GM18519 (cell line): ENCODE data around the gene VPS18.

Experiments used
- ATAC-seq: cut with Tn5 transposase; IDR thresholded peaks from one replicate; pipeline ENCODE4 v1.9.1; 2021; ENCODE audit warnings: mild to moderate bottlenecking, moderate library complexity; ENCODE audit not compliant: unreplicated experiment, low FRiP score

The VPS18 gene

GRCh38 chr15:40932649-40933516, 38.6 kb downstream of the VPS18 start:
- no peak for ATAC-seq

GRCh38 chr15:40933517-40933902, 39.3 kb downstream of the VPS18 start:
- ATAC-seq: no peak

- ATAC-seq: no peak
Observed at GRCh38 chr15:40934457-40934856, 40.2 kb downstream of the VPS18 start.

DNA sequence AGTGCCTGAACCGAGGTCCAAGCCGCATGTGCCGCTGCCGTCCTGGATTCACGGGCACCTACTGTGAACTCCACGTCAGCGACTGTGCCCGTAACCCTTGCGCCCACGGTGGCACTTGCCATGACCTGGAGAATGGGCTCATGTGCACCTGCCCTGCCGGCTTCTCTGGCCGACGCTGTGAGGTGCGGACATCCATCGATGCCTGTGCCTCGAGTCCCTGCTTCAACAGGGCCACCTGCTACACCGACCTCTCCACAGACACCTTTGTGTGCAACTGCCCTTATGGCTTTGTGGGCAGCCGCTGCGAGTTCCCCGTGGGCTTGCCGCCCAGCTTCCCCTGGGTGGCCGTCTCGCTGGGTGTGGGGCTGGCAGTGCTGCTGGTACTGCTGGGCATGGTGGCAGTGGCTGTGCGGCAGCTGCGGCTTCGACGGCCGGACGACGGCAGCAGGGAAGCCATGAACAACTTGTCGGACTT, 42.0 kb downstream of the VPS18 start:
- ATAC-seq: no peak

- no peak for ATAC-seq
Observed at GRCh38 chr15:40936709-40937666, 42.7 kb downstream of the VPS18 start.

DNA sequence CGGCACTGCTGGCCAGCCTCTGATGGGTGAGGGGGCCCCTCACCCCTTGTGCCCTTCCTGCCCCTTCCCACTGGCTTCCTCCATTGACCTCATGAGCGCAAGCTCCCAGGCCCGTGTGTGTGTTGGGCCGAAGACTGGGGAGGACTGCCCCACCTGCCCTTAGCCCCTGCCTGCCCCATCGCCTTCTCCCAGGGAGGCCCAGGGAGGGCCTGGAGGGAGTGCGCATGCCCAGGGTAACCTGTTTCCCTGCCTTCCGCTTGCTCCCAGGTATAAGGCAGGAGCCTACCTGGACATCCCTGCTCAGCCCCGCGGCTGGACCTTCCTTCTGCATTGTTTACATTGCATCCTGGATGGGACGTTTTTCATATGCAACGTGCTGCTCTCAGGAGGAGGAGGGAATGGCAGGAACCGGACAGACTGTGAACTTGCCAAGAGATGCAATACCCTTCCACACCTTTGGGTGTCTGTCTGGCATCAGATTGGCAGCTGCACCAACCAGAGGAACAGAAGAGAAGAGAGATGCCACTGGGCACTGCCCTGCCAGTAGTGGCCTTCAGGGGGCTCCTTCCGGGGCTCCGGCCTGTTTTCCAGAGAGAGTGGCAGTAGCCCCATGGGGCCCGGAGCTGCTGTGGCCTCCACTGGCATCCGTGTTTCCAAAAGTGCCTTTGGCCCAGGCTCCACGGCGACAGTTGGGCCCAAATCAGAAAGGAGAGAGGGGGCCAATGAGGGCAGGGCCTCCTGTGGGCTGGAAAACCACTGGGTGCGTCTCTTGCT, 43.7 kb downstream of the VPS18 start:
- ATAC-seq: no peak

DNA sequence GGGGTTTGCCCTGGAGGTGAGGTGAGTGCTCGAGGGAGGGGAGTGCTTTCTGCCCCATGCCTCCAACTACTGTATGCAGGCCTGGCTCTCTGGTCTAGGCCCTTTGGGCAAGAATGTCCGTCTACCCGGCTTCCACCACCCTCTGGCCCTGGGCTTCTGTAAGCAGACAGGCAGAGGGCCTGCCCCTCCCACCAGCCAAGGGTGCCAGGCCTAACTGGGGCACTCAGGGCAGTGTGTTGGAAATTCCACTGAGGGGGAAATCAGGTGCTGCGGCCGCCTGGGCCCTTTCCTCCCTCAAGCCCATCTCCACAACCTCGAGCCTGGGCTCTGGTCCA, 44.3 kb downstream of the VPS18 start:
- ATAC-seq: no peak

DNA sequence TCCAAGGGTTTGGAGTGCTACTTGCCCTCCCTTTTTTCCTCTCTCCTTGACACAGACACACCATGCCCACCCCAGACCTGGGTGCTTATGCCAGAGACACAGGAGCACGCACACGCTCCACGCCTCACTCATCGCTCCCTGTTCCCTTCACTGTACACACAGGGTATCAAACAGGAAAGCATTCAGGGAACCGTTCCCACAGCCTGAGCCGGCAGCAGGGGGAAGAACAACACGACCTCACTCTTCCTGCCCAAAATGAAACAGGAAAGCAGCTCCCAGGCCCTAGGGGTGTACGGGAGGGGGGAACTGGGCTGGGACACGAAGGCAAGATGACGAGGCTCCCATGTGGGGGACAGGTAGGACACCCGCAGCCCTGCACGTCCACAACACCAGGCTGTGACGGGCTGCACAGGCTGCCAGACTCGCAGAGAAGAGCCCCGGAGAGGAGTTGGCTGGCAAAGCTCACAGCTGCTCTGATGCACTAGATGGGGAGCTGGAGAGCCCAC, 46.1 kb downstream of the VPS18 start:
- ATAC-seq: no peak

DNA sequence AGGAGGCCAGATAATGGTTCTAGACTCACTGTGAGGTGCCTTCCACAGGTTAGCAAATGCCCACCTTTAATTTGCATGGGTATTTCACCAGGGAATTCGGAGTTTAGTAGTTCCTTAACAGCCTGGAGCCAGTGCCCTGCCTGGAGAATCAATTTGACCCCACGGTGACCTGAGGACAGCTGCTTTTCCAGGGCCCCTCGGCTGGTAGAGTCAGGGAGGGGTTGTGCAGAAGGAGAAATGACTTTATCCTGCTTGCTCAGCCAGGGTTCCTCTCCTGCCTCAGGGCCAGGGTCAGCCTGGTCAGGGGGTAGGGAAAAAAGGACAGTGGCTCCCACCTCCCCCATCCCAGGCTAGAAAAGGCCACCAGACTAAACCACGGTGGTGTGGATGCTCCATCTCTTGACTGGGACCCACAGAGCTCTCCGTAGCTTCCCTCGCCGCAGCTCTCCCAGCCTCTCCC, 46.8 kb downstream of the VPS18 start:
- ATAC-seq: no peak

GRCh38 chr15:40941528-40942336, 47.5 kb downstream of the VPS18 start:
- ATAC-seq: no peak

DNA sequence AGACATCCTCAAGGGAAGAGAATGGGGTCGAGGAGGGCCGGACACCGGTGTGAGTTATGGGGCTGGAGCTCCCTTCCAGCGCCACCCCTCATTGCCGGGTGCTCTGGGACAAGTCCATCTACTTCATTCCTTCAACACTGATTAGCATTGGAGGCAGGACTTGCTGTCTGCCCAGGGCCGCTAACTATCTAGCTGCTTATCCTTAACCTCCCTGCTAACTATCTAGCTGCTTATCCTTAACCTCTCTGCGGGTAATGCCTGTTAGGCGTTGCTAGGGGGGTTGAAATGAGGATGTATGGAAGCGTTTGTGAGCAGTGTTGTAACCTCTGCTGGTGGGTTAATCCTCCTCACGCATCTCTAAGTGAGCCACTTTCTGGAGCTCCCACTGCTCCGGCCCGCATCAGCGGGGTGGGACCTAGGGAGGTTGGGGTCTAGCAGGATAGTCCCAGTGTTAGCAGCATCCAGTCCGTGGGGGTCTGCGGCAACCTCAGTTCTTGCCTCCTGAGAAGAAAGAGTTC, 48.1 kb downstream of the VPS18 start:
- ATAC-seq: no peak

GRCh38 chr15:40942878-40943277, 48.6 kb downstream of the VPS18 start:
- ATAC-seq: no peak

GRCh38 chr15:40943764-40944365, 49.6 kb downstream of the VPS18 start:
- ATAC-seq: no peak

GRCh38 chr15:40944510-40945296, 50.5 kb downstream of the VPS18 start:
- ATAC-seq: no peak

GRCh38 chr15:40948706-40949473, 54.6 kb downstream of the VPS18 start:
- ATAC-seq: no peak

DNA sequence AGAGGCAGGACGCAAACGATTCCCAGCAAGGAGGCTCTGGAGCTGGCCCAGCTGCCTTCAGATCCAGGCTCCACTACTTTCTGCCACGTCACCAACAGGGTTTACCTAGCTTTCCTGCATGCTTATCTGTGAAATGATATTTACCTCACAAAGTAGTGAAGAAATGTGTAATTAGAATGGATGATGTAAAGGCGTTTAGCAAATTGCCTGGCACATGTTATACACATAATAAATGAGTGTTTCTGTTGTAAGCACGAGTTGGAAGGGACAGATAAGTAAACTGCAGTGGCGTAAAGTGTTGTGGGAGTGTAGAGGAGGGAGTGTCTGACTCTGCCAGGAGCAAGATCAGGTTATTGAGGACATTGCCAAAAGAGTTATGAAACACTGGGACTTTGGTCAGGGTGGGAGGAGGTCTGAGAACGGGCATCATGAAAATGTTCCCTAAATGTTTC, 55.5 kb downstream of the VPS18 start:
- ATAC-seq: no peak

- no peak for ATAC-seq
Observed at GRCh38 chr15:40951764-40952163, 57.5 kb downstream of the VPS18 start.
